T-cell (primary cell): ENCODE results near the gene MLXIP. TPM values are rescaled to one million over a fixed set of nuclear protein-coding genes. Genes with fewer than 3 reads are reported as not detected.

Source experiments
- ATAC-seq, 4 experiments: fragments of 200-7000 bp in 3 of 4; fragments of 150-1000 bp in 1 of 4; cut with Tn5 transposase; replicated peaks in 1 of 4; 1 replicate in 3 of 4; 2 replicates in 1 of 4; pipeline ENCODE4 v1.10.0; 2021; ENCODE audit warnings: moderate library complexity in 3 of 4, mild to moderate bottlenecking in 2 of 4, moderate number of reproducible peaks in 1 of 4
- CTCF ChIA-PET, 2 donors: fragments of 300-600 bp; sonication (Branson Sonifier 250); formaldehyde crosslinking; loops; one replicate each; lab custom pipeline; 2022; ENCODE audit warnings: antibody characterized with exemption in 2 of 2; lab: Charles Lee
- POLR2A ChIA-PET, 2 donors: fragments of 300-600 bp; sonication (Branson Sonifier 250); formaldehyde crosslinking; loops; one replicate each; lab custom pipeline; 2022; ENCODE audit warnings: antibody characterized with exemption in 2 of 2; lab: Charles Lee
- DNase-seq, 35 experiments: peaks; one replicate each; pipeline versions ENCODE4 v3.0.0 to v3.0.0-alpha.2; 2013 to 2023
- H3K27ac ChIP-seq: one replicate; pipeline ENCODE4 v1.5.1; 2013; ENCODE audit warnings: low read length
- H3K27me3 ChIP-seq, 2 experiments: replicated peaks in 1 of 2; 1 replicate in 1 of 2; 2 replicates in 1 of 2; pipeline versions ENCODE4 v1.6.1 to v1.7.0; 2013; ENCODE audit warnings: low read length in 1 of 2, mixed read lengths in 1 of 2; ENCODE audit not compliant: control insufficient read depth in 2 of 2, insufficient read depth in 2 of 2; ENCODE audit errors: extremely low read depth in 1 of 2
- H3K36me3 ChIP-seq, 2 donors: 1 replicate in 1 of 2; 2 replicates in 1 of 2; pipeline versions ENCODE4 v1.6.1 to v1.7.0; 2013; ENCODE audit warnings: low read length in 1 of 2; ENCODE audit not compliant: control insufficient read depth in 2 of 2, insufficient read depth in 1 of 2; ENCODE audit errors: extremely low read depth in 1 of 2
- H3K4me1 ChIP-seq, 2 experiments: 1 replicate in 1 of 2; 2 replicates in 1 of 2; pipeline versions ENCODE4 v1.6.1 to v1.7.0; 2013; ENCODE audit warnings: low read length in 2 of 2, mixed read lengths in 1 of 2; ENCODE audit not compliant: insufficient read depth in 2 of 2, control insufficient read depth in 1 of 2; ENCODE audit errors: extremely low read depth in 1 of 2
- H3K4me3 ChIP-seq, 2 donors: 1 replicate in 1 of 2; 2 replicates in 1 of 2; pipeline versions ENCODE4 v1.5.1 to v1.7.0; 2013; ENCODE audit warnings: mild to moderate bottlenecking in 2 of 2, low read length in 1 of 2, moderate library complexity in 1 of 2; ENCODE audit not compliant: control insufficient read depth in 1 of 2; ENCODE audit errors: extremely low read depth in 1 of 2
- H3K9me3 ChIP-seq: 2 replicates; pipeline ENCODE4 v1.7.0; 2013
- H3K27ac Mint-ChIP-seq, 2 donors: one replicate each; pipeline ENCODE4 v1.8.0; 2020 to 2021; ENCODE audit warnings: mild to moderate bottlenecking in 2 of 2, mixed read lengths in 2 of 2
- H3K27me3 Mint-ChIP-seq, 2 donors: one replicate each; pipeline ENCODE4 v1.8.0; 2021 to 2022; ENCODE audit warnings: mixed read lengths in 2 of 2
- H3K36me3 Mint-ChIP-seq: one replicate; pipeline ENCODE4 v1.8.0; 2021; ENCODE audit warnings: mixed read lengths
- H3K4me1 Mint-ChIP-seq, 3 donors: one replicate each; pipeline ENCODE4 v1.8.0; 2020 to 2022; ENCODE audit warnings: mixed read lengths in 3 of 3, mild to moderate bottlenecking in 1 of 3
- H3K4me3 Mint-ChIP-seq, 3 donors: one replicate each; pipeline ENCODE4 v1.8.0; 2020 to 2022; ENCODE audit warnings: mild to moderate bottlenecking in 3 of 3, mixed read lengths in 3 of 3, moderate library complexity in 3 of 3
- H3K9me3 Mint-ChIP-seq, 3 donors: one replicate each; pipeline ENCODE4 v1.8.0; 2020 to 2022; ENCODE audit warnings: mixed read lengths in 3 of 3
- WGBS: methylation state at CpG from one replicate; pipeline ENCODE4 v1.1.5; 2013; ENCODE audit warnings: missing lambda C conversion rate; ENCODE audit not compliant: insufficient coverage; 5-methylcytosine and 5-hydroxymethylcytosine counted together
- total RNA-seq, 35 experiments: library from RNA in 6 of 35; stranded (reverse) in 6 of 35; fragments of 120-200 nt in 1 of 35; gene quantifications; one replicate each; pipeline versions ENCODE4 v1.2.1 to v1.2.4 and lab custom pipeline; 2013 to 2026

MLXIP gene, protein sequence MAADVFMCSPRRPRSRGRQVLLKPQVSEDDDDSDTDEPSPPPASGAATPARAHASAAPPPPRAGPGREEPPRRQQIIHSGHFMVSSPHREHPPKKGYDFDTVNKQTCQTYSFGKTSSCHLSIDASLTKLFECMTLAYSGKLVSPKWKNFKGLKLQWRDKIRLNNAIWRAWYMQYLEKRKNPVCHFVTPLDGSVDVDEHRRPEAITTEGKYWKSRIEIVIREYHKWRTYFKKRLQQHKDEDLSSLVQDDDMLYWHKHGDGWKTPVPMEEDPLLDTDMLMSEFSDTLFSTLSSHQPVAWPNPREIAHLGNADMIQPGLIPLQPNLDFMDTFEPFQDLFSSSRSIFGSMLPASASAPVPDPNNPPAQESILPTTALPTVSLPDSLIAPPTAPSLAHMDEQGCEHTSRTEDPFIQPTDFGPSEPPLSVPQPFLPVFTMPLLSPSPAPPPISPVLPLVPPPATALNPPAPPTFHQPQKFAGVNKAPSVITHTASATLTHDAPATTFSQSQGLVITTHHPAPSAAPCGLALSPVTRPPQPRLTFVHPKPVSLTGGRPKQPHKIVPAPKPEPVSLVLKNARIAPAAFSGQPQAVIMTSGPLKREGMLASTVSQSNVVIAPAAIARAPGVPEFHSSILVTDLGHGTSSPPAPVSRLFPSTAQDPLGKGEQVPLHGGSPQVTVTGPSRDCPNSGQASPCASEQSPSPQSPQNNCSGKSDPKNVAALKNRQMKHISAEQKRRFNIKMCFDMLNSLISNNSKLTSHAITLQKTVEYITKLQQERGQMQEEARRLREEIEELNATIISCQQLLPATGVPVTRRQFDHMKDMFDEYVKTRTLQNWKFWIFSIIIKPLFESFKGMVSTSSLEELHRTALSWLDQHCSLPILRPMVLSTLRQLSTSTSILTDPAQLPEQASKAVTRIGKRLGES
- total RNA-seq (100 to 1,000 TPM in 2 of 5 donors, 10 to 100 TPM in 3; 87.9 to 113 (median 98.3) TPM), total RNA-seq (lab: John Stamatoyannopoulos, UW) (43.7 to 177 (median 119) reads per million in 29 experiments)
- 41.3 TPM for total RNA-seq (2013)

DNA sequence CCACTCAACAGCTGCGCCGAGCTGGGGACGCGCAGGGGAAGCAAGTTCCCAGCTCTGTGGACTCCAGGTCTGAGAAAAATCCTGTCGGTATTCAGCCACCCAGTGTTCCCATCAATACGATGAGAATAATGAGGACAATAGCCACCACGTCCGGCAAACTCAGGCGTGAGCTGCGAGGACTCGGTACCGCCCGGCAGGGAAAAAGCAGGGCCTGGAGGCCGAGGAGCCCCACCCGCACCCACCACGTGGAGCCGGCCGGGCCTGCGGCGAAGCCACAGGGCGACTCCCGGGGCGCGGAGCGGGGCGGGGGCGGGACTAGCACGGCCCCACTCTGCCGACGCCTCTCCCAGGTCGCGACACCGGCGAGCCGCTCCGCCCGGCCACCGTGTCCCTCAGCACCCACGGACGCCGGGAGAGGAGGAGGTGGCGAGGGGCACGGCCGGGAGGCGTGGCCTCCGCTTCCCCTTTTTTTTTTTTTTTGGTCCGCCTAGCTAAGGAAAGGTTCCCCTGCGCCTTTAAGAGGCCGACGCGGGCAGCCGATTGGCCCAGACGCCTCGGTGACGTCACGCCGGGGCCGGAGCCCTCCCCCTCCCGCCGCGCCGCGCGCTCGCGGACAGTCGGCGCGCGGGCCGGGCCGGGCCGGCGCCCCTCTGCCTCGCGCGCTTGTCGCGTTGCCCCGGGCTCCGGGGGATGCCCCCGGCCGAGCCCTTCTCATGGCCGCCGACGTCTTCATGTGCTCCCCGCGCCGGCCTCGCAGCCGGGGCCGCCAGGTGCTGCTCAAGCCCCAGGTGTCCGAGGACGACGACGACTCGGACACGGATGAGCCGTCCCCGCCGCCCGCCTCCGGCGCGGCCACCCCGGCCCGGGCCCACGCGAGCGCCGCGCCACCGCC lies at the start of gene MLXIP:
TSS of gene MLXIP (plus strand) at position 616 of the 892 bp plus-strand sequence. CDS start at position 714, 98 bp downstream.
- ChIA-PET POLR2A (interaction anchor here in 1 of 2 donors (0.6 kb wide), 1 partner anchor 26 kb away, joined by 3 read pairs; no protein-coding TSS in a partner anchor), CTCF (interaction anchor here in 1 of 2 donors (0.6 to 0.8 kb wide), 4 partner anchors 12 to 1741 kb away, joined by 3 to 5 read pairs (median 4); no protein-coding TSS in a partner anchor)
- peaks cover 36 to 43% (median 39%) of the 10 kb centered on the region in 3 donors for H3K4me1 Mint-ChIP-seq
- H3K36me3 ChIP-seq, result no peaks in the 10 kb centered on the region
- no peaks in the 10 kb centered on the region for H3K9me3 ChIP-seq
- peak within 1 kb of the TSS; percentile 75 for H3K27ac ChIP-seq
- peak within 1 kb of the TSS; percentile 86 to 92 (median 92) for H3K4me3 Mint-ChIP-seq
- no peaks in the 10 kb centered on the region for H3K9me3 Mint-ChIP-seq
- peaks cover 0 to 6% of the 10 kb centered on the region in 2 experiments for H3K27me3 ChIP-seq
- peaks cover 10 to 54% of the 10 kb centered on the region in 2 experiments for H3K4me1 ChIP-seq
- ATAC-seq, result peak; percentile 80 to 83 (median 82)
- H3K27ac Mint-ChIP-seq, result peak within 1 kb of the TSS; percentile 92 to 97
- no peaks in the 10 kb centered on the region for H3K36me3 Mint-ChIP-seq
- DNase-seq, result peak; percentile 64 to 93 (median 80)
- no peaks in the 10 kb centered on the region for H3K27me3 Mint-ChIP-seq
- H3K4me3 ChIP-seq, result peak within 1 kb of the TSS; percentile 92 to 94
- under 1% methylated on average over 109 of the region's 113 CpGs for WGBS

DNA sequence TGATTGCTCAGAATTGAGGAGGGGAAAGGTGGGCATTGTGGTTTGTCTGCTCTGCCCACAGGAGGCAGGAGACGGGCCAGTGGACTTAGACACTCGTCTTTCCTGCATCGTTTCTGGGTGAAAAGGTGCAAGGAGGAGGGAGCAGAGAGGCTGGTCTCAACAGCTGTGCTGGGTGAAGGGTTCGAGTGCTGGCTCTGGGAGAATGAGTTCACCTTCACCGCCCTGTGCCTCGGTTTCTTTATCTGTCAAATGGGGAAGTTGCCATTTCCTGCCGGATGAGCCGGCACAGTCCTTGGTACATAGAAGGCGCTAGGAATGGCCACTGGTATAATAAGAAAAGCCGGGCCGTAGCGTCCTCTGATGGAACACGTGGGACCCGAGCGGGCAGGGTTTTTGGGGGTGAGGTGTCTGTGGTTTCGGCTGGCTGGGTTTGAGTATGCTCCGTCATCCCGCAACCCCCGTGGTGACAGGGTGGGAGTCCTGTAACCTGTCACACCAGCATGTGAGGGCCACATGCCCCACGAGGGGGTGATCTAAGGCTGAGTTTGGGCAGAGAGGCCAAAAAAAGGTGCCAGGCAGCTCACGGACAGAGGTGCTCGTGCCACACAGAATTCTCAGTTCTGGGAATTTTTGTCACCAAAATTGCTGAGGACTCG lies 49.5 kb upstream of the MLXIP start:
- CTCF ChIA-PET, result no interaction called here
- DNase-seq, result peak in 5 of 35 experiments; percentile 16 to 40 (median 28)
- peaks cover 15 to 20% (median 19%) of the 10 kb centered on the region in 3 donors for H3K4me1 Mint-ChIP-seq

DNA sequence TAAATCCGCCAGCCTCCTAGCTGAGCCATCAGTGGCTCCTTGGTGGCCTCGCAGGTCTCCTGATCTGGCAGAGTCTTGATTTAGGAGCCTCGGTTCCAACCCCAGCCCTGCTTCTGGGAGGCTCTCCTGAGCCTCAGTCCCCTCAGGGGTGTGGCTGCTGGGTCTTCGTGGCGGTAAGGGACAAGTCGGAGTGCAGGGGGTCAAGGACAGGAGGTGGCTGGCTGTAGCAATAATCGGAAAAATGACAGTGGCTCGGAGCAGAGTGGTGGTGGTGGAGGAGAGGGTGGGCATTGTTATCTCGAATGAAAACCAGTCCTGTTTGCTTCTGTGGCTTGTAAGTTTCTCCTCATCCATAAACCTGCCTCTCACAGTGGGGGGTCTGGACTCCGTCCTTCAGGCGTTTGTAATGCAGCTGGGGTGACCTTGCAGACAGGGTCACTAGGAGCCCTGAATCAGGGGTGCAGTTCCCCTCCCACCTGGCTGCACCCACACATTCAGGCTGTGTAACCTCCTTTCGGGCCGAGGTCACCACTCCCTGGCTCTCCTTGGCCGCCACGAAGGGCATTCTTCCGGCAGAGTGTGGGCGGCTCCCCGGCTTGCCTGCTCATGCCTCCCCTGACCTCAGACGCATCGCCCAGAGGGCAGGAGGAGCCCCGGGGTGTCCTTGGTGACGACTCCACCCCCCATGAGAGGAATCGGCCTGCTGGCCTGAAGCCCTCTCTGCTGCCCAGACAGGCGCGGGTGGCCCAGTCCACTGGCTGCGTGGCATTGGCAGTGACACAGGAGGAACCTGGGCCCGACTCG lies 48.7 kb upstream of the MLXIP start:
- no peaks in the 10 kb centered on the region for H3K9me3 Mint-ChIP-seq
- 84% methylated on average over 25 of the region's 28 CpGs for WGBS
- ChIA-PET POLR2A (no interaction called here), CTCF (no interaction called here)
- no peak for DNase-seq
- no peaks in the 10 kb centered on the region for H3K9me3 ChIP-seq
- peak overlapping the region in 1 of 2 donors; percentile 66 for H3K27ac Mint-ChIP-seq
- H3K36me3 Mint-ChIP-seq, result no peaks in the 10 kb centered on the region
- no peak overlapping the region for H3K4me3 ChIP-seq
- peaks cover 0 to 32% of the 10 kb centered on the region in 2 experiments for H3K27me3 ChIP-seq
- peaks cover 0 to 8% of the 10 kb centered on the region in 2 donors for H3K27me3 Mint-ChIP-seq
- peaks cover 0 to 3% of the 10 kb centered on the region in 2 donors for H3K36me3 ChIP-seq
- ATAC-seq, result no peak
- no peak overlapping the region for H3K27ac ChIP-seq
- H3K4me1 ChIP-seq, result peaks cover 0 to 16% of the 10 kb centered on the region in 2 experiments
- no peak overlapping the region for H3K4me3 Mint-ChIP-seq
- peaks cover 15 to 20% (median 19%) of the 10 kb centered on the region in 3 donors for H3K4me1 Mint-ChIP-seq

More for the DNA sequence above, 49.5 kb upstream of the MLXIP start:
- no peak overlapping the region for H3K27ac Mint-ChIP-seq
- POLR2A ChIA-PET, result interaction anchor here in 1 of 2 donors (0.6 kb wide), 1 partner anchor 151 kb away, joined by 3 read pairs; no protein-coding TSS in a partner anchor
- H3K36me3 Mint-ChIP-seq, result no peaks in the 10 kb centered on the region
- WGBS, result 40% methylated on average over 23 of the region's 23 CpGs
- Histone ChIP-seq H3K9me3 (no peaks in the 10 kb centered on the region), H3K27me3 (peaks cover 0 to 35% of the 10 kb centered on the region in 2 experiments), H3K4me3 (no peak overlapping the region), H3K36me3 (peaks cover 0 to 3% of the 10 kb centered on the region in 2 donors), H3K27ac (no peak overlapping the region), H3K4me1 (peaks cover 2 to 16% of the 10 kb centered on the region in 2 experiments)
- H3K4me3 Mint-ChIP-seq, result no peak overlapping the region
- H3K9me3 Mint-ChIP-seq, result no peaks in the 10 kb centered on the region
- ATAC-seq, result peak in 1 of 4 experiments; percentile 33
- H3K27me3 Mint-ChIP-seq, result peaks cover 0 to 8% of the 10 kb centered on the region in 2 donors

DNA sequence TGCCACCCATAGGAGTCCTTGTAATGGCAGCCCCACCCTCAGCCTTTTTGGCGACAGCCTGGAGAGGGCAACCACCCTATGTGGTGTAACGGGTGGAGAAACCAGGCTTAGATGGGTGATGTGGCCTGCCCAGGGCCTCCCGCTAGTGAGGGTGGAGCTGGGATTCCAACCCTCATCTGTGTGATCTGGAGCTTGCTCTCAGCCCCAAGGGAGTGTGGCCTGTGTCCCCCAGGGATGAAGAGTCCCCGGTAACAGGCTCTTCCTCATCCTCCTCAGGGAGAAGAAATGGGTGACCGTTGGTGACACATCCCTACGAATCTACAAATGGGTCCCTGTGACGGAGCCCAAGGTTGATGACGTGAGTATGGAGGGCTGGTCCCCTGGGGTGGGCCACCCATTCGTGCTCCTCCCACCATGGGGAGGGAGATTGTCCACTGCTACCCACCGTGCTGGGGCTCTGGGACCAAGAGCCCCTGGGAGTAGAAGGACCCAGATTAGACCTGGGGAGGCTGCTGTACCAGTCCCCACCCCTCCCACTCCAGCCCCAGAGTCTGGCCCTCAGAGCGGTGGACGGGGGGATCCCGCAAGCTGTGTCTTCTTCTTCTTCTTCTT lies 48.0 kb upstream of the MLXIP start:
- Mint-ChIP-seq H3K36me3 (peaks cover 3% of the 10 kb centered on the region), H3K27me3 (peaks cover 0 to 8% of the 10 kb centered on the region in 2 donors), H3K4me3 (no peak overlapping the region), H3K27ac (no peak overlapping the region), H3K9me3 (no peaks in the 10 kb centered on the region), H3K4me1 (peaks cover 15 to 20% (median 19%) of the 10 kb centered on the region in 3 donors)
- peaks cover 0 to 3% of the 10 kb centered on the region in 2 donors for H3K36me3 ChIP-seq
- ChIA-PET POLR2A (no interaction called here), CTCF (no interaction called here)
- 100% methylated on average over 1 of the region's 13 CpGs for WGBS
- H3K4me3 ChIP-seq, result no peak overlapping the region
- H3K27me3 ChIP-seq, result peaks cover 0 to 32% of the 10 kb centered on the region in 2 experiments
- peaks cover 0 to 16% of the 10 kb centered on the region in 2 experiments for H3K4me1 ChIP-seq
- H3K27ac ChIP-seq, result no peak overlapping the region
- DNase-seq (no peak), ATAC-seq (no peak)
- H3K9me3 ChIP-seq, result no peaks in the 10 kb centered on the region
